K562 (cell line): ENCODE data around the gene SMARCB1. TPM values are rescaled to one million over a fixed set of nuclear protein-coding genes. Genes with fewer than 3 reads are reported as not detected.

Experiments
- FOXM1 ChIP-seq, 2 experiments: fragments of 450-650 bp in 1 of 2; sonication (generic) in 1 of 2; formaldehyde crosslinking in 1 of 2; IDR thresholded peaks; 2 replicates each; pipeline versions ENCODE4 v1.6.1 to v1.9.0; 2017 to 2022; ENCODE audit warnings: low read depth in 2 of 2, mild to moderate bottlenecking in 2 of 2, missing genetic modification reagents in 1 of 2, moderate library complexity in 1 of 2
- HMG20A ChIP-seq: fragments of 450-650 bp; formaldehyde crosslinking; conservative IDR thresholded peaks from 2 replicates; pipeline ENCODE4 v1.4.0; 2020; ENCODE audit warnings: mild to moderate bottlenecking, mixed read lengths
- L3MBTL2 ChIP-seq: fragments of 450-650 bp; IDR thresholded peaks from 2 replicates; pipeline ENCODE4 v1.6.1; 2016; ENCODE audit warnings: mild to moderate bottlenecking, moderate library complexity
- PTBP1 ChIP-seq: fragments of 200-400 bp; formaldehyde crosslinking; IDR thresholded peaks from 2 replicates; pipeline ENCODE4 v1.6.1; 2017; ENCODE audit warnings: low read depth, low read length
- RNF2 ChIP-seq: sonication (generic); IDR thresholded peaks from 2 replicates; pipeline ENCODE4 v1.6.1; 2016
- polyA plus RNA-seq, 8 experiments: library from polyadenylated mRNA; depleted of rRNA in 4 of 8; stranded (reverse) in 5 of 8; unstranded in 3 of 8; fragments of >200 nt; fragmentation: Nextera tagmentation in 2 of 8; fragmentation: Illumina TruSeq in 1 of 8; extraction: Ambion mirVana in 2 of 8; extraction: Trizol in 1 of 8; gene quantifications; 2 replicates each; pipeline versions ENCODE4 v1.2.1 to v1.2.3, GENCODE V29; 2011 to 2014; ENCODE audit warnings: inconsistent platforms in 1 of 8, missing spikeins in 1 of 8
- total RNA-seq, 7 experiments: library from RNA; depleted of rRNA in 6 of 7; stranded (reverse); fragments of >200 nt in 6 of 7; fragmentation: Illumina TruSeq in 2 of 7; extraction: Trizol in 2 of 7; gene quantifications; 2 replicates each; pipeline versions ENCODE4 v1.2.1 to v1.2.3, GENCODE V29; 2011 to 2021; ENCODE audit warnings: low replicate concordance in 1 of 7
- TF ChIP-seq, protein P1 (sequence below): sonication (generic); formaldehyde crosslinking; IDR thresholded peaks from 2 replicates; pipeline ENCODE4 v1.8.0; 2022; ENCODE audit warnings: missing genetic modification reagents, mild to moderate bottlenecking, borderline replicate concordance
- TF ChIP-seq, protein P2 (sequence below): fragments of 250-450 bp; sonication (Bioruptor Pico); IDR thresholded peaks from 2 replicates; pipeline ENCODE4 v1.6.1; 2021; ENCODE audit warnings: mild to moderate bottlenecking
- TF ChIP-seq, protein P3 (sequence below): fragments of 200-600 bp; sonication (generic); IDR thresholded peaks from one replicate; pipeline ENCODE4 v1.6.1; 2012; ENCODE audit warnings: mild to moderate bottlenecking, low read depth, low read length, inconsistent platforms

Gene SMARCB1
- total and polyA plus RNA-seq, 9 of the 15 experiments (the other 6 are each of a cell fraction or from before 2014, with no cell fraction given): 1.2 to 113 (median 65.4) TPM

DNA sequence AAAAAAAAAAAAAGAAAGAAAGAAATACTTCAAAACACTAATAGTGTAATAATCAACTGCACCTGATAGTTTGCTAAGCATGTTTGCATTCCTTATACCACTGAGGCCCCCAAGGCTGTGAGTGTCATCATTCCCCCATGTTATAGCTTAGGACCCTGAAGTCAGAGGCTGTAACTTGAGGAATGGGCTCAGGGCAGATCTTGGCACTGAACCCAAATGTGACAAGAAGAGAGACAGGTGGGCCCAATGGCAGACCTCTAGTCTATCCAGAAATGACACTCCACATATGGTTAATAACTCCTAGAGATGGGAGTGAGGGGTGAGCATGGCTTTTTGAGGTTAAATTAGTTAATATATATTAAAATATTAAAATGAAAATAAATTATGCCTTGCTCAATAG is 49.1 kb upstream of the SMARCB1 start (continued):
- TF ChIP-seq, protein P1, sequence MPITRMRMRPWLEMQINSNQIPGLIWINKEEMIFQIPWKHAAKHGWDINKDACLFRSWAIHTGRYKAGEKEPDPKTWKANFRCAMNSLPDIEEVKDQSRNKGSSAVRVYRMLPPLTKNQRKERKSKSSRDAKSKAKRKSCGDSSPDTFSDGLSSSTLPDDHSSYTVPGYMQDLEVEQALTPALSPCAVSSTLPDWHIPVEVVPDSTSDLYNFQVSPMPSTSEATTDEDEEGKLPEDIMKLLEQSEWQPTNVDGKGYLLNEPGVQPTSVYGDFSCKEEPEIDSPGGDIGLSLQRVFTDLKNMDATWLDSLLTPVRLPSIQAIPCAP (CRISPR knock-in tag): no peak
- no peak for TF ChIP-seq RNF2
- no peak for TF ChIP-seq FOXM1 (IDR thresholded peaks at IDR 0.05; ENCODE audit: low read depth)
- no peak for TF ChIP-seq FOXM1 (CRISPR knock-in tag; IDR thresholded peaks at IDR 0.05; ENCODE audit: low read depth)
- no peak for TF ChIP-seq HMG20A (CRISPR knock-in tag)
- no peak for TF ChIP-seq PTBP1
- TF ChIP-seq, protein P2, sequence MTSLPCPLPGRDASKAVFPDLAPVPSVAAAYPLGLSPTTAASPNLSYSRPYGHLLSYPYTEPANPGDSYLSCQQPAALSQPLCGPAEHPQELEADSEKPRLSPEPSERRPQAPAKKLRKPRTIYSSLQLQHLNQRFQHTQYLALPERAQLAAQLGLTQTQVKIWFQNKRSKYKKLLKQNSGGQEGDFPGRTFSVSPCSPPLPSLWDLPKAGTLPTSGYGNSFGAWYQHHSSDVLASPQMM (CRISPR knock-in tag): no peak
- TF ChIP-seq, protein P3, sequence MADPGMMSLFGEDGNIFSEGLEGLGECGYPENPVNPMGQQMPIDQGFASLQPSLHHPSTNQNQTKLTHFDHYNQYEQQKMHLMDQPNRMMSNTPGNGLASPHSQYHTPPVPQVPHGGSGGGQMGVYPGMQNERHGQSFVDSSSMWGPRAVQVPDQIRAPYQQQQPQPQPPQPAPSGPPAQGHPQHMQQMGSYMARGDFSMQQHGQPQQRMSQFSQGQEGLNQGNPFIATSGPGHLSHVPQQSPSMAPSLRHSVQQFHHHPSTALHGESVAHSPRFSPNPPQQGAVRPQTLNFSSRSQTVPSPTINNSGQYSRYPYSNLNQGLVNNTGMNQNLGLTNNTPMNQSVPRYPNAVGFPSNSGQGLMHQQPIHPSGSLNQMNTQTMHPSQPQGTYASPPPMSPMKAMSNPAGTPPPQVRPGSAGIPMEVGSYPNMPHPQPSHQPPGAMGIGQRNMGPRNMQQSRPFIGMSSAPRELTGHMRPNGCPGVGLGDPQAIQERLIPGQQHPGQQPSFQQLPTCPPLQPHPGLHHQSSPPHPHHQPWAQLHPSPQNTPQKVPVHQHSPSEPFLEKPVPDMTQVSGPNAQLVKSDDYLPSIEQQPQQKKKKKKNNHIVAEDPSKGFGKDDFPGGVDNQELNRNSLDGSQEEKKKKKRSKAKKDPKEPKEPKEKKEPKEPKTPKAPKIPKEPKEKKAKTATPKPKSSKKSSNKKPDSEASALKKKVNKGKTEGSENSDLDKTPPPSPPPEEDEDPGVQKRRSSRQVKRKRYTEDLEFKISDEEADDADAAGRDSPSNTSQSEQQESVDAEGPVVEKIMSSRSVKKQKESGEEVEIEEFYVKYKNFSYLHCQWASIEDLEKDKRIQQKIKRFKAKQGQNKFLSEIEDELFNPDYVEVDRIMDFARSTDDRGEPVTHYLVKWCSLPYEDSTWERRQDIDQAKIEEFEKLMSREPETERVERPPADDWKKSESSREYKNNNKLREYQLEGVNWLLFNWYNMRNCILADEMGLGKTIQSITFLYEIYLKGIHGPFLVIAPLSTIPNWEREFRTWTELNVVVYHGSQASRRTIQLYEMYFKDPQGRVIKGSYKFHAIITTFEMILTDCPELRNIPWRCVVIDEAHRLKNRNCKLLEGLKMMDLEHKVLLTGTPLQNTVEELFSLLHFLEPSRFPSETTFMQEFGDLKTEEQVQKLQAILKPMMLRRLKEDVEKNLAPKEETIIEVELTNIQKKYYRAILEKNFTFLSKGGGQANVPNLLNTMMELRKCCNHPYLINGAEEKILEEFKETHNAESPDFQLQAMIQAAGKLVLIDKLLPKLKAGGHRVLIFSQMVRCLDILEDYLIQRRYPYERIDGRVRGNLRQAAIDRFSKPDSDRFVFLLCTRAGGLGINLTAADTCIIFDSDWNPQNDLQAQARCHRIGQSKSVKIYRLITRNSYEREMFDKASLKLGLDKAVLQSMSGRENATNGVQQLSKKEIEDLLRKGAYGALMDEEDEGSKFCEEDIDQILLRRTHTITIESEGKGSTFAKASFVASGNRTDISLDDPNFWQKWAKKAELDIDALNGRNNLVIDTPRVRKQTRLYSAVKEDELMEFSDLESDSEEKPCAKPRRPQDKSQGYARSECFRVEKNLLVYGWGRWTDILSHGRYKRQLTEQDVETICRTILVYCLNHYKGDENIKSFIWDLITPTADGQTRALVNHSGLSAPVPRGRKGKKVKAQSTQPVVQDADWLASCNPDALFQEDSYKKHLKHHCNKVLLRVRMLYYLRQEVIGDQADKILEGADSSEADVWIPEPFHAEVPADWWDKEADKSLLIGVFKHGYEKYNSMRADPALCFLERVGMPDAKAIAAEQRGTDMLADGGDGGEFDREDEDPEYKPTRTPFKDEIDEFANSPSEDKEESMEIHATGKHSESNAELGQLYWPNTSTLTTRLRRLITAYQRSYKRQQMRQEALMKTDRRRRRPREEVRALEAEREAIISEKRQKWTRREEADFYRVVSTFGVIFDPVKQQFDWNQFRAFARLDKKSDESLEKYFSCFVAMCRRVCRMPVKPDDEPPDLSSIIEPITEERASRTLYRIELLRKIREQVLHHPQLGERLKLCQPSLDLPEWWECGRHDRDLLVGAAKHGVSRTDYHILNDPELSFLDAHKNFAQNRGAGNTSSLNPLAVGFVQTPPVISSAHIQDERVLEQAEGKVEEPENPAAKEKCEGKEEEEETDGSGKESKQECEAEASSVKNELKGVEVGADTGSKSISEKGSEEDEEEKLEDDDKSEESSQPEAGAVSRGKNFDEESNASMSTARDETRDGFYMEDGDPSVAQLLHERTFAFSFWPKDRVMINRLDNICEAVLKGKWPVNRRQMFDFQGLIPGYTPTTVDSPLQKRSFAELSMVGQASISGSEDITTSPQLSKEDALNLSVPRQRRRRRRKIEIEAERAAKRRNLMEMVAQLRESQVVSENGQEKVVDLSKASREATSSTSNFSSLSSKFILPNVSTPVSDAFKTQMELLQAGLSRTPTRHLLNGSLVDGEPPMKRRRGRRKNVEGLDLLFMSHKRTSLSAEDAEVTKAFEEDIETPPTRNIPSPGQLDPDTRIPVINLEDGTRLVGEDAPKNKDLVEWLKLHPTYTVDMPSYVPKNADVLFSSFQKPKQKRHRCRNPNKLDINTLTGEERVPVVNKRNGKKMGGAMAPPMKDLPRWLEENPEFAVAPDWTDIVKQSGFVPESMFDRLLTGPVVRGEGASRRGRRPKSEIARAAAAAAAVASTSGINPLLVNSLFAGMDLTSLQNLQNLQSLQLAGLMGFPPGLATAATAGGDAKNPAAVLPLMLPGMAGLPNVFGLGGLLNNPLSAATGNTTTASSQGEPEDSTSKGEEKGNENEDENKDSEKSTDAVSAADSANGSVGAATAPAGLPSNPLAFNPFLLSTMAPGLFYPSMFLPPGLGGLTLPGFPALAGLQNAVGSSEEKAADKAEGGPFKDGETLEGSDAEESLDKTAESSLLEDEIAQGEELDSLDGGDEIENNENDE: no peak
- TF ChIP-seq L3MBTL2: no peak
